GM06990 (cell line): Measurements from ENCODE around the gene TMEM158.

ENCODE experiments used
- DNase-seq: peaks from one replicate; pipeline ENCODE4 v3.0.0-alpha.2; 2011; ENCODE audit not compliant: insufficient read length; ENCODE audit errors: extremely low read depth
- H3K27me3 ChIP-seq: replicated peaks from 2 replicates; pipeline ENCODE4 v1.6.0; 2011; ENCODE audit warnings: low read length; ENCODE audit not compliant: control insufficient read depth, insufficient read depth
- H3K36me3 ChIP-seq: 2 replicates; pipeline ENCODE4 v1.5.1; 2011; ENCODE audit warnings: low read length; ENCODE audit not compliant: control insufficient read depth, insufficient read depth
- H3K4me3 ChIP-seq: replicated peaks from 2 replicates; pipeline ENCODE4 v1.5.1; 2011; ENCODE audit warnings: low read depth, mild to moderate bottlenecking, control low read depth, low read length
- TF ChIP-seq, protein P1 (sequence below): IDR thresholded peaks from 2 replicates; pipeline ENCODE4 v1.5.1; 2011; ENCODE audit warnings: low read length, control low read depth, mild to moderate bottlenecking, inconsistent platforms; ENCODE audit not compliant: insufficient read depth, poor library complexity, severe bottlenecking

Gene TMEM158

DNA sequence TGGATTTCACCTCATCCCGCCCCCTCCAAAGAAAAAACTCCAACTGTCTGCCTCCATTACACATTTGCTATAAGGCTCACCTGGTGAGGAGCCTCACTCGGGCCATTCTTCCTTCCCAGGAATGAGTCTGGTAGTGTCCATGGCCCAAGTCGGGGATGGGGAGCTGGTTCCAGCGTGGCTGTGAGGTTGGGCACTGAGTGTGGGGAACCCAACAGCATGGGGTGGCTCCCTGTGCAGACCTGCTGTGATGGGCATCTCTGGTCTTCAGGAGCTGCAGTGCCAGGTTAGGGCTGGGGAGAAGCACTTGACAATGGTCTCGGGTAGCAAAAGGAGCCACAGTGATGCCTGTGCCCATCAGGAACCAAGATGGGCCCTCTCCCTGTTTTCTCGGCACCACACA lies 39.2 kb downstream of the TMEM158 start:
- no peak overlapping the region for H3K4me3 ChIP-seq
- H3K36me3 ChIP-seq = no peaks in the 10 kb centered on the region
- TF ChIP-seq, protein P1, sequence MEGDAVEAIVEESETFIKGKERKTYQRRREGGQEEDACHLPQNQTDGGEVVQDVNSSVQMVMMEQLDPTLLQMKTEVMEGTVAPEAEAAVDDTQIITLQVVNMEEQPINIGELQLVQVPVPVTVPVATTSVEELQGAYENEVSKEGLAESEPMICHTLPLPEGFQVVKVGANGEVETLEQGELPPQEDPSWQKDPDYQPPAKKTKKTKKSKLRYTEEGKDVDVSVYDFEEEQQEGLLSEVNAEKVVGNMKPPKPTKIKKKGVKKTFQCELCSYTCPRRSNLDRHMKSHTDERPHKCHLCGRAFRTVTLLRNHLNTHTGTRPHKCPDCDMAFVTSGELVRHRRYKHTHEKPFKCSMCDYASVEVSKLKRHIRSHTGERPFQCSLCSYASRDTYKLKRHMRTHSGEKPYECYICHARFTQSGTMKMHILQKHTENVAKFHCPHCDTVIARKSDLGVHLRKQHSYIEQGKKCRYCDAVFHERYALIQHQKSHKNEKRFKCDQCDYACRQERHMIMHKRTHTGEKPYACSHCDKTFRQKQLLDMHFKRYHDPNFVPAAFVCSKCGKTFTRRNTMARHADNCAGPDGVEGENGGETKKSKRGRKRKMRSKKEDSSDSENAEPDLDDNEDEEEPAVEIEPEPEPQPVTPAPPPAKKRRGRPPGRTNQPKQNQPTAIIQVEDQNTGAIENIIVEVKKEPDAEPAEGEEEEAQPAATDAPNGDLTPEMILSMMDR = no peak
- no peak for DNase-seq
- H3K27me3 ChIP-seq = no peaks in the 10 kb centered on the region; the same call in 1 of the 2 replicates

DNA sequence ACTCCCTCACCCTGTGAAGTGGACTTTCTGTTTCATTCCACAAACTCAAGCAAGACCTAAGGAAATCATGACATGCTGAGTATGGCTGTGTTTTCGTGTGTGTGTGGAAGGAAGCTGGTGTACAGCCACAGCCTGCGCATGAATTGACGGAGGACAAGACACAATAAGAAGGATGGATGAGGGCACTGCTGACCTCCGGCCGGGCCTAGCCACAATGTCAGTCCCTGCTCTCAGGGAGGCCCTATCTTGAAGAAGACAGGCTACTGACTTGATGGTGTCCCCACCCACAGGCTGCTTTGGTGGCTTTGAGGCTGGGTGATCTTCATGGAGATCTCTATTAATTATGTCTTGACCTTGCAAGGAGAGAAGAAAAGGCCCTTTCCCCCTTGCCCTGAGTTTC lies 40.6 kb downstream of the TMEM158 start:
- H3K36me3 ChIP-seq = no peaks in the 10 kb centered on the region
- H3K27me3 ChIP-seq = no peaks in the 10 kb centered on the region; the same call in 1 of the 2 replicates
- no peak overlapping the region for H3K4me3 ChIP-seq
- TF ChIP-seq, protein P1 = no peak
- no peak for DNase-seq

DNA sequence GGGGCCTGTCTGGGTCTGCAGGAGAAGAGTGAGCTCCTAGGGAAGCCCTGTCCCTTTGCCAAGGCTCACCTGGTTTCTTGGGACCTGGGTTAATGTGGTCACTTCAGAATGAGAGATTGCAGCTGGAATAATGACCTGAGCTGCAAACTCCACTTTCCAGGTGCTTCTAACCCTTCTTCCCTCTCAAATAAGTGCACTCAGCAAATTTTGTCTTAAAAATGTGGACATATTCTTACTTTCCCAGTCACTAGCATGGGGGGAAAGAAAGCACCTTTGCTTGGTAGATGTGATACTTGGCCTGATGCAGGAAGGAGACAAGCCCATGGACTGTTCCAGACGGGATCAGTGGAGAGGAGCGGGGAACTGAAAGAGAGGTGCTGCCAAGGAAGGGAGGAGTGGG lies 41.0 kb downstream of the TMEM158 start:
- H3K4me3 ChIP-seq = no peak overlapping the region
- H3K27me3 ChIP-seq = no peaks in the 10 kb centered on the region; the same call in 1 of the 2 replicates
- TF ChIP-seq, protein P1 = no peak
- H3K36me3 ChIP-seq = no peaks in the 10 kb centered on the region
- no peak for DNase-seq

DNA sequence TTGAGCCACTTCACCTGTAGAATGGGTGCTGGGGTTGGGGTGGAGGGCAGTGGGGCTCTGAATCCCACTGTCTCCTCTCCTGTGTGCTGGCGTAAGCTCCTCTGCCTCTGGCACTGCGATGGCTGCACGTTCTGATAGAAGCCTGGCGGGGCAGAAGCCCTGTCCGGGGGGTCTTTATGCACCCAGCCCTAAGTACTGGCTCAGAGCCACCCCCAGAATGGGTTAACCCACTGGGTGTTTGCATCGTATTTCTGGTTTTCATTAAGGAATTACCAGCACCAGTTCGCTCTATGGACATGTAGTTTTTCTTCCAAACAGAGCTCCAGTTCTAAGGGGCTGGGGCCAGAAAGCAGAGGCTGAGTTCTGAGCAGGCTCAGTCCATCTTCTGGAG lies 42.2 kb downstream of the TMEM158 start:
- TF ChIP-seq, protein P1 = no peak
- Histone ChIP-seq H3K36me3 (no peaks in the 10 kb centered on the region), H3K4me3 (no peak overlapping the region), H3K27me3 (no peaks in the 10 kb centered on the region; the same call in 1 of the 2 replicates)
- no peak for DNase-seq

DNA sequence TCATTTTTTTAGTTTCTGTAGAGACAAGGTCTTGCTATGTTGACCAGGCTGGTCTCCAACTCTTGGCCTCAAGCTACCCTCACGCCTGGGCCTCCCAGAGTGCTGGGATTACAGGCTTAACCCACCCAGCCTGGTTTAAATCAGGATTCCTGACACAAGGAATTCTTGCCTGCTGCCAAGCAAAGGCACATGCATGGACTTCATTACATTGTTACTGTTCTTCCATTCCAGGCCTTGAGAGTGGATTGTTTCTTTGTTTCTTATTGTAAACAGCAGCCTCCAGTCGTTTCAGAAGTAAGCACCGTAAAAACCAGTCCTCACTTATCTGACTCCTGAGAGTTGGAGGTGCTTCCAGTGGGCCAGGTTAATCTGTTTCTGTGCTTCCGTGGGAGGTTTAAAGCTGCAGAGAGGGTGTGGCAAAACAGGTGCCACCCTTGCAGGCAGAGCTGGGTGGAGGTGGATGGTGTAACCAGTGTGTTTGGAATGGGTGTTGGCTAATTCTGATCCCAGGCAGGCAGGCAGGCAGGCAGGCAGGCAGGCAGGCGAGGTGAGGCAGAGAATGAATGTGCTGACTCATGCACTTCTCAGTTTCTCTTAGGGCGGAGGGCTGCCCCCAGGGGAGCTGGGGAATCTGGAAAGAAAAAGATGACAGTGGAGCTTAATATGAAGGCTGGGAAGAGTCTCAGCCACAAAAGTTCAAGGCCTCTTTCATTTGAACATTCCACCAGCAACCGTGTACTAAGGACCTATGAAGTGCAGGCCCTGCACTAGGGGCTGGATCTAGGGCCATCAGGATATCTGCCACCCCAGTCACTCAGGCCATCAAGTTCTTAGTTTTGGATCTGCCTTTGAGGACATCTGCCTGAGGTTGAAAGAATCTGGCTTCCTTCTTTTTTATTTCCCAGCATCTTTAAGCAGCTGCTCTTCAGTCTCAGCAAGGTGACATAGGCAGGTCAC lies 42.9 kb downstream of the TMEM158 start:
- no peak for DNase-seq
- Histone ChIP-seq H3K36me3 (no peaks in the 10 kb centered on the region), H3K27me3 (peaks cover under 1% of the 10 kb centered on the region; the same call in 1 of the 2 replicates), H3K4me3 (no peak overlapping the region)
- TF ChIP-seq, protein P1 = no peak
